HG02885 (cell line): ENCODE measurements around the gene UPB1.
A peak's percentile ranks its signal among the peaks of the same experiment; 100 is the strongest.

Source experiments
- ATAC-seq: cut with Tn5 transposase; IDR thresholded peaks from one replicate; pipeline ENCODE4 v1.9.1; 2021; ENCODE audit warnings: mild to moderate bottlenecking; ENCODE audit not compliant: unreplicated experiment, poor library complexity

The UPB1 gene

DNA sequence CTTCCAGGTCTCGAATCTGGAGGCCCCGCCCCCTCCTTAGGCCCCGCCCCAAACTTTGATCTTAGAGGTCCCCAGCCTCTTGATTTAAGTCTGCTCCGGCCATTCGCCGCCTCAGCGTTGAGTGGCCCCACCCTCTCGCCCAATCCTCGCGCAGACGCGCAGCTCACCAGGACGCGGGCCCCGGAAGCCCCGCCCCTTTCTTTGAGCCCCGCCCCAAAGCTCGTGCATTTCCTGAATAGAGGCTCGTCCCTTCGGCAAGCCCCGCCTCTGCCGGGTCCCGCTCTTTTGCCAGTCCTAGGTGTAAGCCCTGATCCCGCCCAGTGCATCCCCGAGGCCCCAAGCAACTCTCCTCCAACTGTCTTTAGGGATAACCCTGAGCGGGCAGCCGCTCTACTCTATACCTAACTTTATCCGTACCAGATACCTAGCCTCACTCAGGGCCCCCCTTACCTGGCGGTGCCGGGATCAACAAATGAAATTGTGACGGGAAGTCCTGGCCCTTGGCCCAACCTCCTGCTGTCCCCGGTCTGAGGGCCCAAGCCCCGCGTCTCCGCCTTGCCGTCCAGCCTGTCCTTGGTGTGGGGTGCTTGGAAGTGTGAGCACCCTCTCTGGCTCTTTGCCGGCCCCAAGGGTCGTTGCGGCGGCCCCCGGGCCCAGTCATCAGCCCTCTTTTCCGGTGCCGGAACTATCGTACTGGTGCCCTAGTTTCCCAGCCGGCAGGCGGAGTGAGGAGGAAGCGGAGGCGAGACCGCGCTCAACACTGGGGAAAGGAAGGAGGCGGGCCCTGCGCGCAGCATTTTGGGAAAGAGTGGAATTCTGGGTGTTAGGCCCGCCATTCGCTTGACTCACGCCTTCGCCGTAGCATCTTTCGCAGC lies 60.3 kb downstream of the UPB1 start, which contains the start of gene SNRPD3:
Gene SNRPD3, plus strand, starts transcription at position 835 of the 875 bp plus-strand sequence. CDS start 1,676 bp downstream, outside the sequence.
- peak; percentile 74 for ATAC-seq

DNA sequence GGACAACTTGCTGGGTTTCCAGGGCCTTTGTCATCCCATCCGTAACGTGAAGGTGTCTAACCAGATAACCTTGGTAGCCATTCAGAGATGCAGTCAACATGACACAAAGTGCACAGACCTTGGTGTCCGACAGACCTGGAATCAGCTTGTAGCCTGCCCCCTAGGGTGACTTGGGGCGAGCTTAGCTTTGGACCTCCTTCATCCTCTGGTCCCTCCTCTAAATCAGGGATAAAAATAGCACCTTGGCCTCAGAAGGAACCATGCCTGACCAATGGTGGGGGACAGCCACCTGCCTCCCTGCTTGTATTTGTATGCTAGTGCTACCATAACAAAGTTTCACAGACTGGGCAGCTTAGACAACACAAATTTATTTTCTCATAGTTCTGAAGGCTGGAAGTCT lies 64.3 kb downstream of the UPB1 start:
- ATAC-seq: no peak

DNA sequence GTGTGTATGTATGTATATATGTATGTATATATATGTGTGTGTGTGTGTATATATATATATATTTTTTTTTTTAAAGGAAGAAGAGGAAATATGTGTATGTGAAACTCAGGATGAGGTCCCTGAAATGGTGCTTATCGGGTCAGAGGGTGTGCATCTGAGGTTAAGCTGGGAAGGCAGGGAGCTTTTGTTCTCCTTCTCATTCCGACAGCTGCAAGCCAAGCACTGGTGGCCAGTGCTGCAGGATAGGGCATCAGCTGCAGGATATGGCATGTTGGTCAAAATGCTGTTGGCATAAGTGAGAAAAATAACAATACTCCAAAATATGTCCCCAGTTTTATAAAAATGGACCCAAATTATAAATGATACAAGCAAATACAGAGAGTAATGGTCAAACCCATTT lies 68.1 kb downstream of the UPB1 start:
- no peak for ATAC-seq

DNA sequence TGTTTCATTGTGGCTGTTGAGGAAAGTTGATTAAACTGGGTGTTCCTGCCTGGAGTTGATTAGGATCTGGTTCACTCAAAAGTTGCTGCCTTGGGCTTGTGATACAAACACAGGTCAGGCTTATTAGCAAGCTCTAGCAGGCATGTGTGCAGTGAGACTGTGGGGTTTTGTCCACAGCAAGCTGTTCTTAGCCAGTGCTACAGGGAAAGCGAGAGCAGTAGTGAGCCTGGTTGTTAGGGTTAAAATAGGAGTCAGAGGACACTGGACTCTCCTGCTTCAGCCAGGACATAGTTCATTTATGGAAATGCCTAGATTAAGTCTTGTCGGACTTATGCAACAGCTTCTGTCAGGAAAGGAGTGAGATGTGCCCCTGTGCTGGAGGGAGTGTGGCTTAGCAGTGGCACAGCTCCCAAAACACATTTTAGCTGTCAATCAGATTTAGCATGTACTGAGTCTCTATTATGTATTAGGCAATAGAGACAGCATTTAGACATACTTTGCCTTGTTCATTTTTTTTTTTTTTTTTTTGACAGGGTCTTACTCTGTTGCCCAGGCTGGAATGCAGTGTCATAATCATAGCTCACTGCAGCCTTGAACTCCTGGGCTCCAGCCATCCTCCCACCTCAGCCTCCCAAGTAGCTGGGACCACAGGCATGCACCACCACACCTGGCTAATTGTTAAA lies 69.4 kb downstream of the UPB1 start:
- ATAC-seq: no peak

DNA sequence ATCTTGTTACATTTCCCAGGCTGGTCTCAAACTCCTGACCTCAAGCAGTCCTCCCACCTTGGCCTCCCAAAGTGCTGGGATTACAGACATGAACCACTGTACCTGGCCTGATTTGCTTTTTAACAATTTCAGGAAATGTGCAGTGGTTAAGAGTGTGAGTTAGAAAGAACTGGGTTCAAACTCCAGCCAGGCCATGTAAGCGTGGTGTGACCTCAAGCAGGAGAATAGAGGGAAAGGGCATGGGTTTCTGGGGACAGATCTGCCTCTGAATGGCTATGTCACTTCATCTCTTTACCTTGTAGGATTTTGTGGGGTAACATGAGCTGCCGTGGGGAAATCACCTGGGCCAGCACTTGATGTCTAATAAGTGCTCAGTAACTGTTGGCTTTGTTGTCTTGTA lies 69.9 kb downstream of the UPB1 start:
- ATAC-seq: no peak

DNA sequence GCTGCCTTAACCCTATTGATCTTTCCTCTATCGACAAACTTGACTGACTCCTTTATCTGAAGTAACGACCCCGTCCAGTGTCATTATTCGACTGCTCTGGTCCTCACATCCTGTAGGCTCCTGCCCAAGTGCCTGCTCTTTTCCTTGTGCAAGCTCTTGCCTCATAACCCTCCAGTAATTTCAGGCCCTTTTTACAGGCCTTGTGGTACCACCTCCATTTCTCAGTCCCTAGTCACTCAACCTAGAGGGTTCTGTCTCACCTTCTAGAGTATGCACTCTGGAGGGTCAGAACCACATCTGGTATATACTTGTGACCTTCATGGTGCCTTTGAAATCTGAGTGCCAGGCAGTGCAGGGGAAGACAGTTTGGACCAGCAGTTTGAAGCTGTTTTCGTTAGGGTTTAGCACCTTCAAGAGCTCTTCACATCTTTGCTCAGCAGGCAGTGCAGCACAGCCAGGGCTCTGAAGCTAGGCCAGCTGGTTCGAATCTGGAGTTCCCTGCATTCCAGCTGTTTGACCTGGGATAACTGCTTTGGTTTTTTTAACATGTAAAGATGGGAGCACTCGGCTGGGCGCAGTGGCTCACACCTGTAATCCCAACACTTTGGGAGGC lies 71.9 kb downstream of the UPB1 start:
- ATAC-seq: no peak

DNA sequence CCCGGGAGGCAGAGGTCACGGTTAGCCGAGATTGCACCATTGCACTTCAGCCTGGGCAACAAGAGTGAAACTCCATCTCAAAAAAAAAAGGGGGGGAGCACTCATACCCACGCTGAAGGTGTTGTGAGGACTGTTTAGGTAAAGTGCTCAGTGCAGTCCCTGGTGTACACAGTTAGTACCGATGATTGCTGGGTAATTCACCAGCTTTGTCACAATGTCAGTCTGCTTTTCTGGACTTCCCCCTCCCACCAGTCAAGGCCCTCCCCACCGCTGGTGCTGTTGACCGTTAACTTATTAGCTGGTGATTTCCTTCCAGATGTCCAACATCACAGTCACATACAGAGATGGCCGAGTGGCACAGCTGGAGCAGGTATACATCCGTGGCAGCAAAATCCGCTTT lies 72.5 kb downstream of the UPB1 start:
- ATAC-seq: no peak

DNA sequence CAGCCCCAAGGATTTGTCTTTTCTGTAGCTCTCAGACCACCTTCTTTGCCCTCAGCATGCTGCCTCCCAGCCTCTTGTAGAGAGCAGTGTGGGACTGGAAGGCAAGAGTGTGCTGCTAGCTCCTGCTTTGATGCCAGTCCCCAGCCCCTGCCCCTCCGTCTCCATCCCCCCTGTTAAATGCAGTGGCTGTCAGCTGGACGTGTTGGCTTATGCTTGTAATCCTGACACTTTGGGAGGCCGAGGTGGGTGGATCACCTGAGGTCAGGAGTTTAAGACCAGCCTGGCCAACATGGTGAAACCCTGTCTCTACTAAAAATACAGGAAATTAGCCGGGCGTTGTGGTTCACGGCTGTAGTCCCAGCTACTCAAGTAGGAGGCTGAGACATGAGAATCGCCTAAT lies 76.1 kb downstream of the UPB1 start:
- ATAC-seq: no peak

DNA sequence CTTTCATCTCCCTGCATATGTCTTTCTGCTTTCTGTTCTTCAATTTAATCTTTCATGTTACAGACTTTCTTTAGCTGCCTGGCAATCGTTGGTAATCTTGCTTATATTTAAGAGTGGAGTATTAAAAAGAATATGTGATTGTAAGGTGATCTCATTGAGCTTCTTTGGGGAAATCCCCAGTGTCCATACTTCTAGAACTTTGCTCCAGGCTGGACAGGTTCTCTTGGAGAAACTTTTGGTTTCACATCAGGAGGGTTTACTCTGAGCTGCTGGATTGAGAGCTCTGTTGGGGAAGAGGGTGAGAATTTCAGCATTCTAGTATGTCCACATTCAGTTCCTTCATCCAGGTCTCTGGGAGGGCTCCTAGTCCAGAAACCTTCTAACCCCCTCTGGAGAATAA lies 81.6 kb downstream of the UPB1 start:
- no peak for ATAC-seq
